HG03571 (cell line): ENCODE measurements around the gene SPCS2.
A peak's percentile ranks its signal among the peaks of the same experiment; 100 is the strongest.
"Not testable (repeated sequence)": the region's sequence is repeated elsewhere in the genome, so short reads cannot be mapped to it uniquely, and the experiment has no call there.

Experiments used
- ATAC-seq: cut with Tn5 transposase; IDR thresholded peaks from one replicate; pipeline ENCODE4 v1.9.1; 2021; ENCODE audit not compliant: unreplicated experiment

SPCS2 gene

DNA sequence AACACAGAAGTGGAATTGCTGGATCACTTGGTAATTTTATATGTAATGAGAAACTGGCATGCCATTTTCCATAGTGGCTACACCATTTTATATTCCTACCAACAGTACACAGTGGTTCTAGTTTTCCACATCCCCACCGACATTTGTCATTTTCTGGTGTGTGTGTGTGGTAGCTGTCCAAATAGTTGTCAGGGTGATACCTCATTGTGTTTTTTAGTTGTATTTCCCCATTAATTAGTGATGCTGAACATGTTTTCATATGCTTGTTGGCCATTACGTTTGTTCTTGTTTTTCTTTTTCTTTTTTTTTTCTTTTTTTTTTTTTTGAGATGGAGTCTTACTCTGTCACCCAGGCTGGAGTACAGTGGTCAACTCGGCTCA, 51.9 kb downstream of the SPCS2 start:
- no peak for ATAC-seq

DNA sequence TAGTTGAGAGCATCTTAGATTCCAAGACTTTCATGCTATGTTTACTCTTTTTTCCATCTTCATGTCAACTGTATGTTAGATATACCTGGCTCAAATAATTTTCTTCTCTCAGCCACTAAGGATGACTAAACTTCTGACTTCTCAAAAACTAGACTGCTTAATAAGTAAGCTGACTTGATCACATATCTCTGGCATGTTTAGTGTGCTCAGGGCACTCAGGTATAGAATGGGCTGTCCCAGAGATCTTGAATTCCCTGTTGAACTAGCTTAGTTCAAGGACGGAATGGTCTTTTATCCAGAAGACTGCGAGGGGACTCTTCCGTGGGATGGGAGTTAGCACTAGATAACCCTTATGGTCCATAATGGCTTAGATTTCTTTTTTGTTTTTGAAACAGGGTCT, 52.6 kb downstream of the SPCS2 start:
- no peak for ATAC-seq

DNA sequence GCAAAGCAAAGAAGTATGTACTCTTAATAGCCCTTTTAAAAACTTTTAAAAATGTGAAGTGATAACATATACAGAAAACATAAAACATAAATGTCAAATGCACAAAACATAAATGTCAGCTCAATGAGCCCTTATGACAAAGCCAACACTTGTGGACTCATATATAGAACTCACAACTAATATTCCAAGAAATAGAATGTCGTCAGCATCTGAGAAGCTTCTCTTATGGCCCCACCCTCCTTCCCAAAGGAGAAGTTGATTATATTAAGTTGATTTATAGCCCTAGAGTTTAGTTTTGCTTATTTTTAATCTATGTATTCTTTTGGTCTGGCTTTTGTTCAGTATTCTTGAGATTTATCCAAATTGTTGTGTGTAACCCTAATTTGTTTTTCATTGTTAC, 53.5 kb downstream of the SPCS2 start:
- ATAC-seq = no peak

DNA sequence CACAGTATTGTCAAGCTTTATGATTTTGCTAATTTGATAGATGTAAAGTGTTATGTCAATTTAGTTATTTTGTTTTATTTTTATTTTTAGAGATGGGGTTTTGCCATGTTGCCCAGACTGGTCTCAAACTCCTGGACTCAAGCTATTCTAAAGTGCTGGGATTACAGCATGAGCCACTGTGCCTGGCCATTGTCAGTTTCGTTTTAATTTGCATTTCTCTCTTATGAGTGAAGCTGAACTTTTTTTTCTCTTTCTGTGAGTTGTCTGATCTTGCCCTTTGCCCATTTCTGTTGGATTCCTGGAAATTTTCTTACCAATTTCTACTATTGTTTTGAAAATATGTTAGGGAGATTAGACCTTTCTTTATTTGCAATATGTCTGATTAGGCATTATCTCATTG, 55.1 kb downstream of the SPCS2 start:
- ATAC-seq = no peak

DNA sequence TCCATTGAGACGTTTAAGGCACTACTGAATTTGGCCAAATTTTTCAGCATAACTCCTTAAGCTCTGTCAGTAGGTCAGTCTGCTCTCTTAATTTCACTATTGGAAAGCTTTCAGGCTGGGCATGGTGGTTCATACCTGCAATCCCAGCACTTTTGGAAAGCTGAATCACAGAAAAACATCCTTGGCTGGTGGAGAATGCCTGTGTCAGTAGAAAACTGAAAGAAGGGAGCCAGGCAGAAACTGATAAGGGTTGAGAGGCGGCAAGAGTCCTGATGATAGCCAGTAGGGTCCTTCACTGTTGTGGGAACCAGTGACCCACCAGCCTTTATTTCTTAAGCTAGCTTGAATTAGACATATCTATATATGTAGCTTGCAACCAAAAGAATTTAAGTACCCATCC, 62.3 kb downstream of the SPCS2 start:
- no peak for ATAC-seq

DNA sequence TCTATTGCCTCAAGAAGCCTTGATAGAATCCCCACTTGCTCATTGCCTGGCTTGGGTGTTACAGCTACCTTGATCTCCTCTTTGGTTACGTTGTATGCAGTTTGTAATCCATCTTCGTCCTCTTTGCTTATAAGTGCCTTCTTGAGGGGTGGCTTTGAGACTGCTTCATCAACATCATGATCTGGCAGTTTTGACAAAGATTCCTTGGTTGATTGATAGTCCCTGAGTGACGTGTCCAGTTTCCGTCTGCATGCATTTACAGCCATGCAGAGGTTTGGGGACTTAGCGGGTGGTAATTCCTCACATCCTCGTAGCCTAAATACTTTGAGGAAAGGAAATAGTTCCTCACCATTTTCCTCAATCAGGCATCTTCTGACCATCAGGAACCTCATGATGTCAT, 62.8 kb downstream of the SPCS2 start:
- no peak for ATAC-seq

DNA sequence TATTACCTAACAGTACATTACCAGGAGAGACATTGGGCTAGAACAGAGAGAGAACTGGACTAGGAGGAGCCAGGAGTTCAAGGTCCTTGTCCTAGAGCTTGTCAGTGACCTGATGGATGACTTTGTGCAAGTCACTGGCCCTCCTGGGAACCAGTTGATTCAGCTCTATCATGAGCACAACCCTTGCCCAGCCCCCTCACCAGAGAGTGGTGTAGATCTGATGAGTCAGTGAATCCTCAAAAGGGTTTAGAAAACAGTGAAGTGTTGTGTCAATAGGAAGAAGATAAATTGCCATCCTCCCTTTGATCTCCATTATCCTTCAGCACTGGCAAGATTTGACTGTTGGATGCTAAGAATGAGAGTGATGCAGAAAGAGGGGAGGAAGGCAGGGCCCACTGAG, 64.0 kb downstream of the SPCS2 start:
- ATAC-seq = no peak

DNA sequence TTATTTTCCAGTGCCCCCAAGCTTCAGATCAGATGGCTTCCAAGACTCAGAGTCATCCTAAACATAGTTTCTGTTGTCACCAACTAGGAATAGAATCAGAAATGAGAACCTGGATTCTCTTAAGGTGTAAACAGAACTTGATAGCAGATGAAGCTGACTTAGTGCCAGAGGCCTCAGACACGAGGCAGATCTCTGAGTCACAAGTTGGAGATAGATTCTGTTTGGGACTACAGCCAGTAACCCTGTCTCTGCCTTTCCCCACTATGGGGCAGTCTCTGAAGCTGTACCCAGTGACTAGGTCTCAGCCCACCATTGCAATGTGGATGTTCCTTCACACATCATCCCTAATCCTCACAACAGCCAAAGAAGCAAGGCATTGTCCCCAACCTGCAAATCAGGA, 65.1 kb downstream of the SPCS2 start:
- no peak for ATAC-seq

DNA sequence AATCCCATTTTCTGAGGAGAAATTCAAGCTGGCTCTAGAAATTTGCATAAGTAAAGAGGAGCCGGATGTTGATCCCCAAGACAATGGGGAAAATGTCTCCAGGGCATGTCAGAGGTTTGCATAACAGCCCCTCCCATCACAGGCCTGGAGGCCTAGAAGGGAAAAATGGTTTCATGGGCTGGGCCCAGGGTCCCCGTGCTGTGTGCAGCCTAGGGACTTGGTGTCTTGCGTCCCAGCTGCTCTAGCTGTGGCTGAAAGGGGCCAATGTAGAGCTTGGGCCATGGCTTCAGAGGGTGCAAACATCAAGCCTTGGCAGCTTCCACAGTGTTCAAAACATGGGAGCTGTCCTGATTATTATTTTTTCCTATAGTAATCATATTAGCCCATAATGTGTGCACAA, 70.1 kb downstream of the SPCS2 start:
- ATAC-seq = not testable (repeated sequence)

DNA sequence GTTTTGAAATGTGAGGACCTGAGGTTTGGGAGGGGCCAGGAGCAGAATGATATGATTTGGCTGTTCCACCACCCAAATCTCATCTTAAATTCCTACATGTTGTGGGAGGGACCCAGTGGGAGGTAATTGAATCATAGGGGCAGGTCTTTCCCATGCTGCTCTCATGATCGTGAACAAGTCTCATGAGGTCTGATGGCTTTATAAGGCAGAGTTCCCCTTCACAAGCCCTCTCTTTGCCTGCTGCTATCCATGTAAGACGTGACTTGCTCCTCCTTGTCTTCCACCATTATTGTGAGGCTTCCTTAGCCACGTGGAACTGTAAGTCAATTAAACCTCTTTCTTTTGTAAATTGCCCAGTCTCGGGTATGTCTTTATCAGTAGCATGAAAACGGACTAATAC, 71.3 kb downstream of the SPCS2 start:
- not testable (repeated sequence) for ATAC-seq

DNA sequence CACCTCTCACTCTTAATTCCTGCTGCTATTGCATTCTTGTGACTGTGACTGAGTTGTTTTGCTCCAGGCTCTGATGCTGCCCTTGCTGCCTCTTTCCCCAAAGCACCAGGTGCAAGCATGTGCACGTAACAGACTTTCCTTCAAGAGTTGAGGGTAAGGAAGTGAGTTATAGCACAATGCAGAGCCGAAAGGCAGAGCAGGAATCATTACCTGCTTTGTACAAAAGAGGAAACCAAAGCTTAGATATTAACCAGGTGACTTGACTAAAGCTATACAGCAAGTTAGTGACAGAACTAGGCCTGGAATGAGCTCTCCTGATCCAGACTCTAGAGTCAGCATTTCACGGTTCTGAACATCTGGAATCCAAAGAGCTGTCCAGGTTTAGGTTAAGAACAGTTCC, 73.2 kb downstream of the SPCS2 start:
- peak; percentile 75 for ATAC-seq

DNA sequence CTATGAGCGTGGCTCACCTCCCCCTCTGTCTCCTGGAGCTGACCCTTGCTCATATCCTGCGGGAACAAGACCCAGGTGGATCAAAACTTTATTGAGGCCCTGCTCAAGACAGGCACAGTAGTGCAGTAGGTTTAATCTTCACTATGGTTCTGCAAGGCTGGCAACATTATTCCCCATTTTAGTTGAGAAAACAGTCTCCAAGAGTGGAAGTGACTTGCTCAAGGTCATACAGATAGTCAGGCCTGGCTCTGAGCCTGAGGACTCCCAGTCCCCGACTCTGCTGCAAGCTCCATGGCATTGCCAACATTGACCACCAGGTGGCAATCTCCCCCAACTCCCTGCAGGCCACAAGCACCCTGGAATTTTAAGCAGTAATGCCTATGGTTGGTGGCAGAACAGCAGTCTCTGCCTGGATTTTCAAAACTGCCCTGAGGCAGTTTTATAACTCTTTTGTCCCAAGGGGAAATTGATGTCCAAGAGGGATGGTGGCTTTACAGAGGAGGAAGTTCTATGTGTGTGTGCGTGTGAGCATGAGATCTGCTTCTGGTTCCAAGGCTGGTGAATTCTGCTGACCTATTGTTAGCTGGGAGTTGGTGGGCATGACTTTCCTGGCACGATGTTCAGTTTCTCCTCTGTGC, 73.8 kb downstream of the SPCS2 start:
- ATAC-seq = peak; percentile 55

DNA sequence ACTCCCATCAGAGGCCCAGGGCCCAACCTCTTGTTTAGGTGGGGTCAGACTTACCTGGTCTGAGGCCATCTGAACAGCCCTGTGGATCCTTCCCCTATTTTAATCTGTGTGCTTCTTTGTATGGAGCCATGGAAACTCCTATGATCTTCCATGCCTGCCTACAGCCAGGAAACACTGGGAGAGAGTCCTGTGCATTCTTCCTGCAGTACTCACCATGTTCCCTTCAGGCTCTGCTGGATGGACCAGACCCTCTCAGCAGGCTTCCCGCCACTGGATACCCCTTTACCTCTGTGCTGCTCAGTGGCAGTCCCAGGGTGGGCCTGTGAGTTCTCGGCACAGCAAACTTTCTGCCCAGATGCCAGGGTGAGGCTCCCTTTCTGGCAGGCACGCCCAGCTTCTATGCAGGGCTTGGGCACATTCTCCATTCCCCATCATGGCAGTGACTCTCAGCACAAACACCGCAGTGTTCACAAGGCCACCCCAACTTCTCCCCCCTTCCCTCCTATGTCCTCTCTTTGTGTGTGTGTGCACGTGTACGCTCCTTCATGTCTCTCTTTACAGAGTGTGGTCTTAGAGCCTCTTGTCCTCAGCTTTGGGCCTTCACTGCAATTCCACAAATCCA, 74.5 kb downstream of the SPCS2 start:
- no peak for ATAC-seq

DNA sequence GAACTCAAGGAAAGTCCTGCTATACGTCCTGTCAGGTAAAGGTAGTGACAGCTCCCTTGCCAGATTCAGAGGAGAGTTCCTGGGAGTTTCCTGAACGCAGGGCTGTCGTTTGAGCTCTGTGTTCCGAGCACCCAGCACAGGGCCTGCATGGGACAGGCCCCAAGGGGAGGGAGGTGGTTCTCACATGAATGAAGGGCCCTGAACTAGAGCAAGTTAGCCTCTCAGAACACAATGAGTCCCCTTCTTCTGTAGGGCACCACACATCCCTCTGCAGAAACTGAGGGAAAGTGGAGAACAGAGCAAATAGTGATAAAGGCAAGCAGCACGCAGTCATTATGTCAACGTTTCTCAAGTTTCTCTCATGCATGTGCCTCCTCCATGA, 75.0 kb downstream of the SPCS2 start:
- ATAC-seq = no peak

DNA sequence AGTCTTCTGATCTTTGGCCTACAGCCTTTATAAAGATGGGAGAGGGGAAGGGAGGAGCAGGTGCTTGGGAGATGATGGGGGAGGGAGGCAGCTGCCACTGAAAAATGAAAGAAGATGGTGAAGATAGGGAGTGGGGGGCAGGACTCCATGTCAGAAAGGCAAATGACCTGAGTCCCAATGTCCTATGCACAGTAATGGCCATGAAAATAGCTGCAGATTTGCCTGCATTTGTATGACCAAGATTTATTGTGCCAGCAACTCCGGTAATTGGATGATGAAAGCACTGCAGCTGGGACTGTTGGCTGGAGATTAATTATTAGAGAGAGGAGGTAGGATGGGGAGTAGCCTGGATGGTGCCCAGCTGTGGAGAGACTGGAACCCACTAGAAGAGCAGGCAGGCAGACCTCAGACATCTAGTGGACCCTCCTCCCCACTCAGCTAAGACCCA, 75.7 kb downstream of the SPCS2 start:
- ATAC-seq = no peak

DNA sequence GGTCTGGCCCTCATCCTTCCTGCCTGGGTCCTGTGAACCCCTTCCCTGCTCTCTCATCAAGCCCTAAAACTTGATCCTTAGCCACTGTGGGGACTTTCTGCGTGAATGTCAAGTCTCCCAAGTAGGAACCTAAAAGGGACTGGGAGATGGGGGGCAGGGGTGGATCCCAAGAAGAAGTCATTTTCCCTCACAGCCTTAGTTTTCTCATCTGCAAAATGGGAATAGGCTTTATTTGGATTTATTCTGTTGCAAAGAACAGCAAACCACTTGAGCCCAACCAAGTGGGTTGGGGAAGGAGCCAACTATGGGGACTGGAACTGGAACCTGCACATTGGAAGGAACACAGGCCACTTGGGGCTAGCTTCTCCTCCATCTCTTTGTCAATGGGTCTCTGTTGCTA, 76.5 kb downstream of the SPCS2 start:
- no peak for ATAC-seq

DNA sequence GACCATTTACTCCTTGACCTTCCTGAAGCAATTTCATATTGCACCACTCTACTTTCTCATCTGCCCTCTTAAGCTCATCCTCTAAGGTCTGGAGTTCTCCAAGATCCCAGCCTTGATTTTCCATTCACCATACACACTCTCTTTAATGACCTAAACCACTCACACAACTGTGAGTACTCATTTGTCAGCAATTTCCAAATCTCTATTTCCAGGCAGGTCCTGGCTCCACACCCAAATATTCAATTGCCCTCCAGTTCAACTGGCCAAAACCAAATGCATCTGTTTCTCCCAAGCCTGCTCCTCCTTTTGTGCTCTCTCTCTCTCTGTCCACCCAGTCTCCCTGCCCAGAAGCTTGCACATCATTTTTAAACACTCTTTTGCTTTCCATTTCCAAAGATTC, 79.3 kb downstream of the SPCS2 start:
- no peak for ATAC-seq
